ENCODE data around the gene UGGT2. TPM values are rescaled to one million over a fixed set of nuclear protein-coding genes. Genes with fewer than 3 reads are reported as not detected.
A peak's percentile ranks its signal among the peaks of the same experiment; 100 is the strongest.
"Not testable (repeated sequence)": the region's sequence is repeated elsewhere in the genome, so short reads cannot be mapped to it uniquely, and the experiment has no call there.

UGGT2 gene
- total and polyA plus RNA-seq, 2 of the 13 experiments (the other 11 are each of a cell fraction or from before 2014, with no cell fraction given) = 13.2 to 27.1 TPM

- TF ChIP-seq ZNF883 (CRISPR knock-in tag; IDR thresholded peaks at IDR 0.05; ENCODE audit: not compliant biosample characterization) = no peak
- no peak for TF ChIP-seq ZBTB10 (CRISPR knock-in tag; IDR thresholded peaks at IDR 0.05; ENCODE audit: borderline replicate concordance)
- TF ChIP-seq ZNF367 (CRISPR knock-in tag; IDR thresholded peaks at IDR 0.05; ENCODE audit: borderline replicate concordance) = no peak
- no peak for TF ChIP-seq ZNF597 (CRISPR knock-in tag; IDR thresholded peaks at IDR 0.05)
- no peak for TF ChIP-seq ZNF800 (CRISPR knock-in tag; IDR thresholded peaks at IDR 0.05)
- TF ChIP-seq SMYD3 (CRISPR knock-in tag; IDR thresholded peaks at IDR 0.05) = no peak
- TF ChIP-seq ZZZ3 (CRISPR knock-in tag; IDR thresholded peaks at IDR 0.05; ENCODE audit: borderline replicate concordance) = no peak
- no peak for TF ChIP-seq ZNF224 (CRISPR knock-in tag; IDR thresholded peaks at IDR 0.05)
- no peak for TF ChIP-seq FOXK1 (CRISPR knock-in tag; IDR thresholded peaks at IDR 0.05; ENCODE audit: borderline replicate concordance, low read depth)
- intact Hi-C loops (cut with micrococcal nuclease; ENCODE audit: unreplicated experiment) (no loop called here), in situ Hi-C loops (cut with HindIII; ENCODE audit: extremely low pct_ligation_motif_present, low pct_unique_long_range_greater_than_20kb) (no loop called here)
- no peak overlapping the region for H3K9ac ChIP-seq (ENCODE audit: insufficient read depth, low read depth, low read length)
- 92% methylated on average over 7 of the region's 7 CpGs for WGBS (ENCODE audit: low lambda C conversion rate)
- peaks cover 12 to 55% of the 10 kb centered on the region in 2 experiments; a peak in 4 of 5 replicates for H3K36me3 ChIP-seq (replicated peaks in 1 of 2; ENCODE audit: control insufficient read depth in 1 of 2, insufficient read depth in 2 of 2, low read length in 2 of 2)
- no peak overlapping the region for H3K27ac ChIP-seq (ENCODE audit: extremely low read length, insufficient read depth, low read length)
- no peak overlapping the region for H2AFZ ChIP-seq (ENCODE audit: low read length)
- ATAC-seq = no peak
- no peaks in the 10 kb centered on the region for H3K4me1 ChIP-seq (ENCODE audit: insufficient read depth, low read length)
- H3K9me3 ChIP-seq (ENCODE audit: low read length) = no peaks in the 10 kb centered on the region
- no peak overlapping the region for H3K4me2 ChIP-seq (ENCODE audit: low read depth, low read length)
- no peaks in the 10 kb centered on the region for H3K27me3 ChIP-seq (ENCODE audit: control insufficient read depth in 1 of 2, insufficient read depth in 2 of 2, low read length in 2 of 2)
- FAIRE-seq = no peak
- H4K20me1 ChIP-seq (ENCODE audit: insufficient read depth, low read length) = no peaks in the 10 kb centered on the region
- no peak overlapping the region for H3K4me3 ChIP-seq (replicated peaks in 1 of 3; ENCODE audit: insufficient read depth in 1 of 3, low read depth in 2 of 3, low read length in 3 of 3)
- no peak for DNase-seq (ENCODE audit: low spot score)
- POLR2A ChIA-PET = no interaction called here
- H3K79me2 ChIP-seq (ENCODE audit: insufficient read depth, low read length) = no peaks in the 10 kb centered on the region
- TSS peak; percentile 16 for BruUV-seq (replicated peaks)
- CTCF ChIA-PET (ENCODE audit: low intra/inter-chr PET ratio, low total read pairs) = no interaction called here
Measured at GRCh38 chr13:95791084-95791722, 262.0 kb downstream of the UGGT2 start.

GRCh38 chr13:95789315-95789714 lies 263.9 kb downstream of the UGGT2 start:
- DNase-seq (ENCODE audit: low spot score); H2AFZ ChIP-seq (ENCODE audit: low read length); POLR2A ChIA-PET; H3K4me3 ChIP-seq (replicated peaks in 1 of 3; ENCODE audit: insufficient read depth in 1 of 3, low read depth in 2 of 3, low read length in 3 of 3); H3K4me2 ChIP-seq (ENCODE audit: low read depth, low read length); H3K9me3 ChIP-seq (ENCODE audit: low read length); BruUV-seq (replicated peaks); H3K27me3 ChIP-seq (ENCODE audit: control insufficient read depth in 1 of 2, insufficient read depth in 2 of 2, low read length in 2 of 2); H3K27ac ChIP-seq (ENCODE audit: extremely low read length, insufficient read depth, low read length); H3K9ac ChIP-seq (ENCODE audit: insufficient read depth, low read depth, low read length); H4K20me1 ChIP-seq (ENCODE audit: insufficient read depth, low read length); FAIRE-seq; ATAC-seq; CTCF ChIA-PET (ENCODE audit: low intra/inter-chr PET ratio, low total read pairs); H3K79me2 ChIP-seq (ENCODE audit: insufficient read depth, low read length); H3K4me1 ChIP-seq (ENCODE audit: insufficient read depth, low read length); in situ Hi-C loops (cut with HindIII; ENCODE audit: extremely low pct_ligation_motif_present, low pct_unique_long_range_greater_than_20kb): not testable (repeated sequence)
- intact Hi-C loops (cut with micrococcal nuclease; ENCODE audit: unreplicated experiment) = loop anchor here (10.0 kb wide), 1 partner anchor 115 kb away; the partner anchor contains the start of gene DNAJC3
- H3K36me3 ChIP-seq (replicated peaks in 1 of 2; ENCODE audit: control insufficient read depth in 1 of 2, insufficient read depth in 2 of 2, low read length in 2 of 2) = peaks cover 12 to 54% of the 10 kb centered on the region in 2 experiments; a peak in 4 of 5 replicates
